GM12875 (cell line): ENCODE results near the gene WBP2.

ENCODE experiments used
- H3K4me3 ChIP-seq: one replicate; pipeline ENCODE4 v1.5.1; 2011; ENCODE audit warnings: low read depth, low read length, control low read depth
- TF ChIP-seq, protein P1 (sequence below): IDR thresholded peaks from 2 replicates; pipeline ENCODE4 v1.5.1; 2011; ENCODE audit warnings: low read depth, mild to moderate bottlenecking, control low read depth, inconsistent platforms, low read length, moderate library complexity, borderline replicate concordance; ENCODE audit not compliant: insufficient read depth

WBP2 gene

DNA sequence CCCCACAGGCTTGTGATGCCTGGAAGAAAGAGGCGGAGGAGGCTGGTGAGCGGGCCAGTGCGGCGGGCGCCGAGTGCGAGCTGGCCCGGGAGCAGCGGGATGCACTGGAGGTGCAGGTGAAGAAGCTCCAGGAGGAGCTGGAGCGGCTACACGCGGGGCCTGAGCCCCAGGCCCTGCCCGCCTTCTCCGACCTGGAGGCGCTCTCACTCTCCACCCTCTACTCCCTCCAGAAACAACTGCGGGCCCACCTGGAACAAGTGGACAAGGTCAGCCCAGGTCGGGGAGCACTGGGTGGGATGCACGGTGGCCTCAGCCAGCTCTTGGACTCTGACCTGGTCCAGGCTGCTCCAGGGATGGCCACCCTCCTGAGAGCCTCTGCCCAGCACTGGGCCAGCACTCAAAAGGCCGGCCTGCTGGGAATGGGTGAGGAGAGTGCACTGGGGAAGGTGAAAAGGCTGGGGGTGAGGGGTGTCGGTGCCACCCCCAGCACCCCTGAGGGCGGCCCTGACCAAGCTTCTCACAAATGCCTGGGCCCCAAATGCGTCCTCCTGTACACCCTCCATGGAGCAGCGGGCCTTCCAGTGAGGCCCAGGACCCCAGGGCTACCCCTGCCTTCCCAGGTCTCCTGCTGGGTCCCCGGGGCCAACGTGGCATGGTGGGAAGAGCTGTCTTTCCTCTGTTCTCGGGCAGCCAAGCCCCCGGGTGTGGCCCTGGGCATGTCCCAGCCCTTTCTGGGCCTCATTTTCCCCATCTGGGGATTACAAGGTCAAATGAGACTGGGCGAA is 31.7 kb downstream of the WBP2 start:
- no peak overlapping the region for H3K4me3 ChIP-seq
- TF ChIP-seq, protein P1, sequence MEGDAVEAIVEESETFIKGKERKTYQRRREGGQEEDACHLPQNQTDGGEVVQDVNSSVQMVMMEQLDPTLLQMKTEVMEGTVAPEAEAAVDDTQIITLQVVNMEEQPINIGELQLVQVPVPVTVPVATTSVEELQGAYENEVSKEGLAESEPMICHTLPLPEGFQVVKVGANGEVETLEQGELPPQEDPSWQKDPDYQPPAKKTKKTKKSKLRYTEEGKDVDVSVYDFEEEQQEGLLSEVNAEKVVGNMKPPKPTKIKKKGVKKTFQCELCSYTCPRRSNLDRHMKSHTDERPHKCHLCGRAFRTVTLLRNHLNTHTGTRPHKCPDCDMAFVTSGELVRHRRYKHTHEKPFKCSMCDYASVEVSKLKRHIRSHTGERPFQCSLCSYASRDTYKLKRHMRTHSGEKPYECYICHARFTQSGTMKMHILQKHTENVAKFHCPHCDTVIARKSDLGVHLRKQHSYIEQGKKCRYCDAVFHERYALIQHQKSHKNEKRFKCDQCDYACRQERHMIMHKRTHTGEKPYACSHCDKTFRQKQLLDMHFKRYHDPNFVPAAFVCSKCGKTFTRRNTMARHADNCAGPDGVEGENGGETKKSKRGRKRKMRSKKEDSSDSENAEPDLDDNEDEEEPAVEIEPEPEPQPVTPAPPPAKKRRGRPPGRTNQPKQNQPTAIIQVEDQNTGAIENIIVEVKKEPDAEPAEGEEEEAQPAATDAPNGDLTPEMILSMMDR: no peak

DNA sequence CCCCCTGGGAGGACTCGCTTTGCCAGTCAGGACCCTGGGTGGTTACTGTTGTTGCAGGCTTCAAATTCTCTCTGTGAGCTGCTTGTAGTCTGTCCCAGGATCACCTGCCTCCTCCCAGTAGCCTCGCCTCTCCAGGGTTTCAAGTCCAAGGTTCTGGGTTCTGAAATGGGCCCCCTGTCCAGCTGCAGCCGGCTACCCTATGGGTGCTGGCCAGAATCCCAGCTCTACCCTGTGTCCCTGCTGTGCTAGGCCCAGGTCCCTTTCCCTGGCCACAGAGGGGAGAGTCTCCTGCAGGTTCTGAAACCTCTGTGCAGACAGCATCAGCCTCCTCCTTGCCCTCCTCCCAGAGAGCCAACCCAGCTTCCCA is 32.4 kb downstream of the WBP2 start:
- no peak overlapping the region for H3K4me3 ChIP-seq
- TF ChIP-seq, protein P1: no peak

DNA sequence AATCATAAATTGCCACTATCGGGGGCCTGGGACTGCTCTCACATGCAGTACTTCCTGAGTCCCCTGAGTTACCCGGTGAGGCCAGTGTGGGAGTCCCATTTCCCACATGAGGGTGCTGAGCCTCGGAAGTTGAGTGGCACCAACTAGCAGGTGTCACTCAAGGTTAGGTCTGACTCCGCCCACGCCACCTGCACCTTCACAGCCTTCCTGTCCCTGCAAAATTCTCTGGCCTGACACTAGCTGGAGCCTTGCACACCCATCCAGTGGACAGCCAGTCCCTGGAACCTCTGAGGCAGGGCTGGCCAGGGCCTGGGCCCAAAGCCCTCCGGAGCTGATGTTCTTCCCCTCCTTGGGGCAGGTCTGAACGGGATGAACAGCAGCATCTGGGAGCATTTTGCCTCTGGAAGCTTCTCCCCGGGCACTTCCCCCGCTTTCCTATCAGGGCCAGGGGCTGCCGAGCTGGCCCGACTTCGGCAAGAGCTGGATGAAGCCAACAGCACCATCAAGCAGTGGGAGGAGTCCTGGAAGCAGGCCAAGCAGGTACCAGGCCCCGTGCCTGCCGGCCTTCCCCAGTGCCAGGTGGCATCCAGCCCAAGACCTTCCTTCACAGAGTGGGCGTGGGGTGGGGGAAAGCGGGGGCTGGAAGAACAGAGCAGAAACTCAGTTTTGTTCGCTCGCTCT is 32.9 kb downstream of the WBP2 start:
- H3K4me3 ChIP-seq: no peak overlapping the region
- TF ChIP-seq, protein P1: no peak

DNA sequence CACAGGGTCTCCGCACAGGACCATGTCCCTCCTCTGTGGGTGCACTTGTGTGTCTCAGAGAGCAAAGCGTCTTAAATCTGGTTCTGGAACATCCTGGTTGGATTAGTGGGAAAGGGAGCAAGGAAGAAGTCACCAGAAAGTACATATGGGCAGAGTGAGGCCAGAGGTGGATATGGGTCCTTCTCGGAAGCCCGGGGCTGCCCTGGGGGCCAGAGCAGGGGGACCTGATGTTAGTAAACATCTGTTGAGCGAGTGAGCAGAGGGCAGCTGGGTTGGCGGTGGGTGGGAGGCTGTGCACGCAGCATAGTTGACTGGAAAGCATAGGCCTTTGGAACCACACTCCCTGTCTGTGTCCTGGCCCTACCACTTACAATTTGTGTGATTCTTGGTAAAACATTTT is 33.6 kb downstream of the WBP2 start:
- TF ChIP-seq, protein P1: no peak

DNA sequence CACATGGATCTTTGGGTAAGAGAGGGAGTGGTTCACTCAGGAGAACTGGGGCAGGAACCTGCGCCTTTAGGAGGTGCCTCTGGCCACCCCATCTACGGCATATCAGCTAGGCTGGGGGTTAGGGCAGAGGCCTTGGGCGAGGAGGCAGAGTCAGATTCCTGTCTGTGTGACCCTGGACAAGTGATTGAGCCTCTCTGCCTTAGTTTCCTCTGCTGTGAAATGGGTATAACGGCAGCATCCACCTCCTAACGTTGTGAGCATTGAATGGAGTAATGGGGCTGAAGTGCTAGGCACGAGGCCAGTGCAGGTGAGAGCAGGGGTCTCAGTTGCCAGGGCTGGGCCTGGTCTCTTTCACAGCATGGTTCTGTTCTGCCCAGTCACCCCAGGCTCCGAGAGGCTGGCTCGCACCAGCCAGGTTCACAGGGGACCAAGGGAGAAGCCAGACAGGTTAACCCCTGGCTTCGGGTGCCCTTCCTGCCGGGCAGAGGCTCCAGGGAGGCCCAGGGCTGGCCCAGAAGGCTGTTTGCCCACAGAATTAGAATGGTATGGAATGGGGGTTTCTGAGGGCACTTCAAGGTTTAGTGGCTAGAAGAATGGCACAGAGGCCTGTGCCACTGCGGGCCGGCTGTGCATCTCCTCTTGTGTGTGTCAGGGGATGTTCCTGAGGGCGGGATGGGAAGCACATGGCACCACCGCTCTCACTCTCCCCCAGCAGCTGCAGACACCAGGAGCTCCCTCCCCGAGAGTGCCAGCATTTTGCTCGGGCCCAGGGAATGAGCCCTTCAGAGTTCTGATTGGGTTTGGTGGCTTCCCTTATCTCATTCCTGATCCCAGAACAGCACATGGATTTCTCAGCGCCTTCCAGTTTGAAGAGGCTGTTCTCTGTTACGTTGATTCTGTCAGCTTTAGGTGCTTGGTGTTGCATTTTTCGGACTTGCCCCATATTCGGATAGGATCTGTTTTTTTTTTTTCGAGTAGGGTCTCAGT is 34.7 kb downstream of the WBP2 start:
- TF ChIP-seq, protein P1: no peak
- H3K4me3 ChIP-seq: no peak overlapping the region

More for the DNA sequence above, 33.6 kb downstream of the WBP2 start:
- H3K4me3 ChIP-seq: no peak overlapping the region

DNA sequence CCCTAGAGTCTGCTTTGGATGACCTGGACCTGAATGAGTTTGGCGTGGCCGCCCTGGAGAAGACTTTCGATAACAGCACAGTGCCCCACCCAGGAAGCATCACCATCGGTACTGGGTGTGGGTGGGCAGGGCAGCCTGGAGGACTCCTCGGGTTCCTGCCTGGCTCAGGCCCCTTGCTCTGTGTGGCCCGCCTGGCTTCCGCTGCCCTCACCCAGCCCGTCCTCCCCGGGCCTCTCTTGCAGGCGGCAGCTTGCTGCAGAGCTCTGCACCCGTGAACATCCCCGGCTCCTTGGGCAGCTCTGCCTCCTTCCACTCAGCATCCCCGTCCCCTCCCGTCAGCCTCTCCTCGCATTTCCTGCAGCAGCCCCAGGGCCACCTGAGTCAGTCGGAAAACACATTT is 35.5 kb downstream of the WBP2 start:
- TF ChIP-seq, protein P1: no peak

More for the DNA sequence above, 35.5 kb downstream of the WBP2 start:
- H3K4me3 ChIP-seq: no peak overlapping the region
